Hepatocyte (in vitro differentiated cells): ENCODE data around the gene SP1. TPM values are rescaled to one million over a fixed set of nuclear protein-coding genes. Genes with fewer than 3 reads are reported as not detected.

Experiments used
- DNase-seq: peaks from one replicate; pipeline ENCODE4 v3.0.0-alpha.2; 2016; ENCODE audit warnings: low spot score
- H2AFZ ChIP-seq: fragments of 200-600 bp; sonication (generic); 2 replicates; pipeline ENCODE4 v1.6.0; 2016; ENCODE audit warnings: antibody characterized with exemption, mild to moderate bottlenecking
- H3K27ac ChIP-seq: fragments of 200-600 bp; sonication (generic); 2 replicates; pipeline ENCODE4 v1.5.1; 2016; ENCODE audit warnings: mild to moderate bottlenecking
- H3K27me3 ChIP-seq: fragments of 200-600 bp; sonication (generic); 2 replicates; pipeline ENCODE4 v1.6.1; 2016
- H3K36me3 ChIP-seq: fragments of 200-600 bp; sonication (generic); replicated peaks from 2 replicates; pipeline ENCODE4 v1.5.1; 2016; ENCODE audit warnings: low read depth; ENCODE audit not compliant: insufficient read depth
- H3K4me1 ChIP-seq: fragments of 200-600 bp; sonication (generic); 2 replicates; pipeline ENCODE4 v1.5.1; 2016; ENCODE audit warnings: mild to moderate bottlenecking, moderate library complexity; ENCODE audit not compliant: insufficient read depth
- H3K4me2 ChIP-seq: fragments of 200-600 bp; sonication (generic); 2 replicates; pipeline ENCODE4 v1.6.0; 2016
- H3K4me3 ChIP-seq: fragments of 200-600 bp; sonication (generic); 2 replicates; pipeline ENCODE4 v1.5.1; 2016; ENCODE audit warnings: mild to moderate bottlenecking
- H3K79me2 ChIP-seq: fragments of 200-600 bp; sonication (generic); 2 replicates; pipeline ENCODE4 v1.6.0; 2017; ENCODE audit warnings: mild to moderate bottlenecking
- H3K9me2 ChIP-seq: fragments of 200-600 bp; sonication (generic); replicated peaks from 2 replicates; pipeline ENCODE4 v1.6.0; 2017; ENCODE audit warnings: mild to moderate bottlenecking; ENCODE audit not compliant: insufficient read depth
- H3K9me3 ChIP-seq: fragments of 200-600 bp; sonication (generic); 2 replicates; pipeline ENCODE4 v1.5.1; 2016; ENCODE audit warnings: low read depth, mild to moderate bottlenecking
- H4K20me1 ChIP-seq: fragments of 200-600 bp; sonication (generic); 2 replicates; pipeline ENCODE4 v1.6.0; 2016; ENCODE audit warnings: mild to moderate bottlenecking; ENCODE audit not compliant: insufficient read depth, poor library complexity, severe bottlenecking
- EZH2 ChIP-seq: fragments of 200-600 bp; sonication (generic); IDR thresholded peaks from 2 replicates; pipeline ENCODE4 v1.6.1; 2016; ENCODE audit warnings: antibody characterized with exemption, mild to moderate bottlenecking, borderline replicate concordance
- EZH2phosphoT487 ChIP-seq: fragments of 200-600 bp; sonication (generic); IDR thresholded peaks from one replicate; pipeline ENCODE4 v1.6.1; 2018; ENCODE audit warnings: antibody characterized with exemption, mild to moderate bottlenecking, low read depth, moderate library complexity; ENCODE audit not compliant: unreplicated experiment, severe bottlenecking
- WGBS: methylation state at CpG from one replicate; pipeline ENCODE4 v1.1.6; 2016; ENCODE audit warnings: low lambda C conversion rate; ENCODE audit errors: missing lambda C conversion rate; 5-methylcytosine and 5-hydroxymethylcytosine counted together
- polyA plus RNA-seq: library from polyadenylated mRNA; unstranded; fragments of >200 nt; fragmentation: Nextera tagmentation; extraction: Ambion mirVana; gene quantifications from 2 replicates; pipeline ENCODE4 v1.2.1, GENCODE V29; 2016
- total RNA-seq: library from RNA; depleted of rRNA; stranded (reverse); fragments of >200 nt; gene quantifications from 2 replicates; pipeline ENCODE4 v1.2.3, GENCODE V29; 2014
- TF ChIP-seq, protein P1 (sequence below): fragments of 200-600 bp; sonication (generic); IDR thresholded peaks from 2 replicates; pipeline ENCODE4 v1.5.1; 2016; ENCODE audit warnings: antibody characterized with exemption, mild to moderate bottlenecking; ENCODE audit not compliant: poor library complexity

The SP1 gene
- total and polyA plus RNA-seq, 2 experiments from 2014 or later: 12.8 to 48.0 TPM

DNA sequence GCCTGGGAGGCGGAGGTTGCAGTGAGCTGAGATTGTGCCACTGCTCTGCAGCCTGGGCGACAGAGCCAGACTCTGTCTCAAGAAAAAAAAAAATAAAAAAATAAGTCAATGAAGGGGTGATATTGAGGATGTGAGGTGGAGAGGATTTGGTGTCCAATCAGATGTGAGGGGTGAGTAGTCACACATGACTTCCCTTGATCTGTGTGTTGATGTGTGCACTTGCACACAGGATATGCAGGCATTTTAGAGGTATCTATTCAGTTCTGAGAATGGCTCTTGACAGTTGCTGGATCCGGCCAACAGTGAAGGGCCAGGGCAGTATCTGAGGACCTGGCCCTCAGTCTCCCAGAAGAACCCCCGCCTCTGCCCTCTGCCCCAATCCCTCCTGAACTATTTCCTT lies 36.0 kb upstream of the SP1 start:
- H2AFZ ChIP-seq: peak overlapping the region; percentile 99
- H3K4me3 ChIP-seq: no peak overlapping the region
- no peak for DNase-seq
- peaks cover 5% of the 10 kb centered on the region for H3K4me1 ChIP-seq
- H4K20me1 ChIP-seq: no peaks in the 10 kb centered on the region
- peak overlapping the region; percentile 99 for H3K4me2 ChIP-seq
- no peaks in the 10 kb centered on the region for H3K79me2 ChIP-seq
- WGBS: 95% methylated on average over 4 of the region's 4 CpGs
- no peaks in the 10 kb centered on the region for H3K9me3 ChIP-seq
- no peaks in the 10 kb centered on the region for H3K36me3 ChIP-seq
- H3K9me2 ChIP-seq: no peaks in the 10 kb centered on the region
- no peaks in the 10 kb centered on the region for H3K27me3 ChIP-seq
- no peak for TF ChIP-seq EZH2
- no peak overlapping the region for H3K27ac ChIP-seq

DNA sequence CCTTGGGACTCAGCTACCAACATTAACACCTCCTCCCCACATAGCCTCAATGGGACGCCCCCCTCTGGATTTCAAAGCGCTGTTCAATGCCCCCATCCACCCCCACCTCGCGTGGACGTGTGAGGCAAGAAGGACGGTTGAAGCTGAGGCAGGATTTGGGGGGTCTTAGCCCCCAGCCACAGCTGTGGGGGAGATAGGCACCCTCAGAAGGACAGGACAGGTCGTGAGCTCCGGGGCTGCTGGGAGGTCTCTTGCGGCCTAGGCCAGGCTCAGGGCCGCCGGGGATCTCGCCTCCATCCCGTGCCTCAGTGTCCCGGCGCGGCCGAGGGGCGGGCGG lies 35.5 kb upstream of the SP1 start:
- Histone ChIP-seq H3K4me2 (peak overlapping the region; percentile 99), H3K9me3 (no peaks in the 10 kb centered on the region)

DNA sequence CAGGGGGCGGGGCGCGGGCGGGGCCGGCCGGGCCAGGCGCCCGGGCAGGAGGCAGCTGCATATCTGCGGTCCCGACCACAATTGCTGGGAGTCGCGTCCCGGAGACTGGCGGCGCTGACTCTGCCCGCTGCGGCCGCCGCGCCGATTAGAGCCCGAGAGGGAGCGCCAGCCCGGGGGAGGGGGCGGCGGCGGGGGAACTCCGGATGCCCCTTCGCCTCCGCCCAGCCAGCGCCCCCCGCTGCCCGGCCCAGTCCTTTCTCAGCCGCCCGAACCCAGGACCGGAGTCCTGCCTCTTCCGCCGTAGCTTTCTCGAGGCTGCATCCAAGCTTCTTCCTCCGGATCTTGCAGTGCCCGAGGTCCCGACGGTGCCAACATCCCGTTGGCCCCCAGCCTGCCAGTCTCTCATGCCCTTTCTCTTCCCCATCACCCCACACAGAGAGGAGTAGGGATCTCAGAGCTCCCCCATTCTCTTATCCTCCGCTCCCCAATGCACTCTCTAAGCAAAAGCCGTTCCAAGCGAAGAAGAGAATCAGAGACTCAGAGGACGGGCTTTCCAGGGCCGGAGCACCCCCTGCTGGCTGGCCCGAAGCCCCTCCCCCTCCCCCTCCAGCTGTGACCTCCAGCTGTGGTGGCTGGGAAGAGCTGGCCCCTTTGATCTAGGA lies 35.0 kb upstream of the SP1 start:
- Histone ChIP-seq H2AFZ (peak overlapping the region; percentile 99), H3K9me3 (no peaks in the 10 kb centered on the region), H3K4me2 (peak overlapping the region; percentile 99), H4K20me1 (no peaks in the 10 kb centered on the region), H3K4me3 (peak overlapping the region; percentile 98), H3K79me2 (no peaks in the 10 kb centered on the region), H3K36me3 (no peaks in the 10 kb centered on the region), H3K9me2 (no peaks in the 10 kb centered on the region), H3K4me1 (peaks cover 5% of the 10 kb centered on the region), H3K27me3 (no peaks in the 10 kb centered on the region), H3K27ac (peak overlapping the region; percentile 90)
- peak; percentile 90 for DNase-seq
- WGBS: 1% methylated on average over 17 of the region's 50 CpGs
- no peak for TF ChIP-seq EZH2phosphoT487
- TF ChIP-seq, protein P1, sequence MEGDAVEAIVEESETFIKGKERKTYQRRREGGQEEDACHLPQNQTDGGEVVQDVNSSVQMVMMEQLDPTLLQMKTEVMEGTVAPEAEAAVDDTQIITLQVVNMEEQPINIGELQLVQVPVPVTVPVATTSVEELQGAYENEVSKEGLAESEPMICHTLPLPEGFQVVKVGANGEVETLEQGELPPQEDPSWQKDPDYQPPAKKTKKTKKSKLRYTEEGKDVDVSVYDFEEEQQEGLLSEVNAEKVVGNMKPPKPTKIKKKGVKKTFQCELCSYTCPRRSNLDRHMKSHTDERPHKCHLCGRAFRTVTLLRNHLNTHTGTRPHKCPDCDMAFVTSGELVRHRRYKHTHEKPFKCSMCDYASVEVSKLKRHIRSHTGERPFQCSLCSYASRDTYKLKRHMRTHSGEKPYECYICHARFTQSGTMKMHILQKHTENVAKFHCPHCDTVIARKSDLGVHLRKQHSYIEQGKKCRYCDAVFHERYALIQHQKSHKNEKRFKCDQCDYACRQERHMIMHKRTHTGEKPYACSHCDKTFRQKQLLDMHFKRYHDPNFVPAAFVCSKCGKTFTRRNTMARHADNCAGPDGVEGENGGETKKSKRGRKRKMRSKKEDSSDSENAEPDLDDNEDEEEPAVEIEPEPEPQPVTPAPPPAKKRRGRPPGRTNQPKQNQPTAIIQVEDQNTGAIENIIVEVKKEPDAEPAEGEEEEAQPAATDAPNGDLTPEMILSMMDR: peak; percentile 71

More for the DNA sequence above, 35.5 kb upstream of the SP1 start:
- H3K27me3 ChIP-seq: no peaks in the 10 kb centered on the region
- no peak overlapping the region for H3K4me3 ChIP-seq
- WGBS: 5% methylated on average over 14 of the region's 19 CpGs
- peaks cover 5% of the 10 kb centered on the region for H3K4me1 ChIP-seq
- H3K79me2 ChIP-seq: no peaks in the 10 kb centered on the region
- no peaks in the 10 kb centered on the region for H4K20me1 ChIP-seq
- no peak for TF ChIP-seq EZH2phosphoT487
- no peak for TF ChIP-seq EZH2
- TF ChIP-seq, protein P1: no peak
- no peaks in the 10 kb centered on the region for H3K9me2 ChIP-seq
- H3K36me3 ChIP-seq: no peaks in the 10 kb centered on the region
- peak overlapping the region; percentile 90 for H3K27ac ChIP-seq
- H2AFZ ChIP-seq: peak overlapping the region; percentile 99
- DNase-seq: no peak

DNA sequence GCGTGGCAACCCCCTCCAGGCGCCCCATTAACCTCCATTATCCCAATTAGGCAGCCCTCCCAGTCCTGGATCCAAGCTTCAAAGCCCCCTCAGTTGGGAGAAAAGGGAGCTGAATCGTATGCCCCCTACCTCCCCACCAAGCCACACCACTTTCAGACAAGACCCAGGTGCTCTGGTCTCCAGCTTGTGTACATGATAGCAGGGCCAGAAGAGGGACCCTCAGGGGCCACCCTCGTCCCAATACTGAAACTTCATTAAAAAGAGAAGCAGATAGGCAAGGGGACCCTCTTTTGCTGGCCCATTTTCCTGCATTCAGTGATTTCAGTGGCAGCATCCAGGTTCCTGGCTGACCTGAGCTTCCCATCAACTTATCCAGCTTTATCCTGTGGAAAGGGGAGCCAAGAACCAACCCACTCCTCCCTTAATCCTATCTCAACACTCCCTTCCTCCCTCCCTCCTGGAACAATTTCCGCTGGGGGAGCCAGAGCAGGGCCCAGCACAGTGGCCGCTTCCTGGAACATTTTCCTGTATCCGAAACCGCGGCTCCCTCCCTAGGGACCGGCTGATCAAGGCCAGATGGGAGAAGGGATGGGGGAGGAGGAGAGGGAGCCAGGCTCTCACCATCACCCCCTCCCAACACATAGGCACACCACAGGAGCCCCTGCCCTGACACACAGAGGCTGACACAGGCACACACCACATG lies 34.3 kb upstream of the SP1 start:
- Histone ChIP-seq H3K36me3 (no peaks in the 10 kb centered on the region), H3K9me3 (no peaks in the 10 kb centered on the region), H3K79me2 (no peaks in the 10 kb centered on the region), H3K4me2 (peak overlapping the region; percentile 99), H3K4me3 (no peak overlapping the region), H3K27me3 (no peaks in the 10 kb centered on the region), H4K20me1 (no peaks in the 10 kb centered on the region), H2AFZ (peak overlapping the region; percentile 99), H3K27ac (peak overlapping the region; percentile 90), H3K4me1 (peaks cover 5% of the 10 kb centered on the region), H3K9me2 (no peaks in the 10 kb centered on the region)
- no peak for DNase-seq
- TF ChIP-seq EZH2 (no peak), EZH2phosphoT487 (no peak)
- TF ChIP-seq, protein P1: no peak
- 30% methylated on average over 10 of the region's 10 CpGs for WGBS
